Neural cell (in vitro differentiated cells): ENCODE data around the gene ARMH3. TPM values are rescaled to one million over a fixed set of nuclear protein-coding genes. Genes with fewer than 3 reads are reported as not detected.

ENCODE experiments used
- H2AFZ ChIP-seq: fragments of 200-600, 300-800 bp; sonication (generic), shearing (Covaris generic); 2 replicates; pipeline ENCODE4 v1.6.0; 2014; ENCODE audit warnings: low read depth, mild to moderate bottlenecking, antibody characterized with exemption, low read length, moderate library complexity
- H3F3A ChIP-seq: fragments of 200-600 bp; shearing (Covaris generic); 2 replicates; pipeline ENCODE4 v1.6.1; 2016; ENCODE audit warnings: mild to moderate bottlenecking, moderate library complexity, mixed read lengths, antibody characterized with exemption, low read length; ENCODE audit not compliant: insufficient read depth, poor library complexity, severe bottlenecking
- H3K27ac ChIP-seq: fragments of 200-600, 300-800 bp; sonication (generic), shearing (Covaris generic); 2 replicates; pipeline ENCODE4 v1.5.1; 2014; ENCODE audit warnings: mild to moderate bottlenecking, low read length, moderate library complexity
- H3K27me3 ChIP-seq: fragments of 300-800, 200-600 bp; sonication (generic), shearing (Covaris generic); 2 replicates; pipeline ENCODE4 v1.6.0; 2014; ENCODE audit warnings: mild to moderate bottlenecking, low read depth, low read length, moderate library complexity; ENCODE audit not compliant: insufficient read depth
- H3K36me3 ChIP-seq: fragments of 300-800, 200-600 bp; sonication (generic), shearing (Covaris generic); 2 replicates; pipeline ENCODE4 v1.5.1; 2014; ENCODE audit warnings: mild to moderate bottlenecking, antibody characterized with exemption, low read length, moderate library complexity; ENCODE audit not compliant: insufficient read depth
- H3K4me2 ChIP-seq: fragments of 300-800, 200-600 bp; sonication (generic), shearing (Covaris generic); 2 replicates; pipeline ENCODE4 v1.6.0; 2014; ENCODE audit warnings: mild to moderate bottlenecking, low read length
- H3K4me3 ChIP-seq: fragments of 300-800, 200-600 bp; sonication (generic), shearing (Covaris generic); 2 replicates; pipeline ENCODE4 v1.5.1; 2014; ENCODE audit warnings: mild to moderate bottlenecking, low read length, moderate library complexity
- H3K79me2 ChIP-seq: fragments of 200-600 bp; shearing (Covaris generic); replicated peaks from 2 replicates; pipeline ENCODE4 v1.6.0; 2014; ENCODE audit warnings: mild to moderate bottlenecking, low read length, moderate library complexity; ENCODE audit not compliant: insufficient read depth
- H3K9ac ChIP-seq: fragments of 300-800, 200-600 bp; sonication (generic), shearing (Covaris generic); 2 replicates; pipeline ENCODE4 v1.6.1; 2016; ENCODE audit warnings: mild to moderate bottlenecking, low read length, mixed read lengths
- H3K9me2 ChIP-seq: fragments of 200-600 bp; shearing (Covaris generic); 2 replicates; pipeline ENCODE4 v1.6.1; 2016; ENCODE audit warnings: mild to moderate bottlenecking, low read length, mixed read lengths; ENCODE audit not compliant: insufficient read depth
- H3K9me3 ChIP-seq: fragments of 200-600, 300-800 bp; sonication (generic), shearing (Covaris generic); 2 replicates; pipeline ENCODE4 v1.6.1; 2016; ENCODE audit warnings: mild to moderate bottlenecking, mixed run types, low read length, moderate library complexity, mixed read lengths
- H4K20me1 ChIP-seq: fragments of 200-600 bp; shearing (Covaris generic); 2 replicates; pipeline ENCODE4 v1.6.1; 2016; ENCODE audit warnings: mild to moderate bottlenecking, mixed run types; ENCODE audit not compliant: insufficient read depth
- CTCF ChIP-seq: fragments of 450-650 bp; IDR thresholded peaks from 2 replicates; pipeline ENCODE4 v1.5.1; 2014; ENCODE audit warnings: antibody characterized with exemption, mild to moderate bottlenecking, moderate library complexity; ENCODE audit not compliant: poor library complexity, severe bottlenecking
- EP300 ChIP-seq: fragments of 450-650 bp; conservative IDR thresholded peaks from 2 replicates; pipeline ENCODE4 v1.6.1; 2014; ENCODE audit warnings: antibody characterized with exemption, mild to moderate bottlenecking, moderate library complexity; ENCODE audit not compliant: poor library complexity, severe bottlenecking
- EZH2 ChIP-seq: fragments of 200-600, 300-800 bp; shearing (Covaris generic), sonication (generic); IDR thresholded peaks from 2 replicates; pipeline ENCODE4 v1.6.1; 2014; ENCODE audit warnings: antibody characterized with exemption, low read length, borderline replicate concordance, mild to moderate bottlenecking; ENCODE audit not compliant: insufficient read depth, poor library complexity, severe bottlenecking
- MXI1 ChIP-seq: fragments of 450-650 bp; conservative IDR thresholded peaks from 2 replicates; pipeline ENCODE4 v1.6.1; 2014; ENCODE audit warnings: antibody characterized with exemption, mild to moderate bottlenecking; ENCODE audit not compliant: poor library complexity, severe bottlenecking
- POLR2AphosphoS5 ChIP-seq: IDR thresholded peaks from 2 replicates; pipeline ENCODE4 v1.6.1; 2012
- RAD21 ChIP-seq: fragments of 450-650 bp; conservative IDR thresholded peaks from 2 replicates; pipeline ENCODE4 v1.6.1; 2014; ENCODE audit warnings: antibody characterized with exemption, mild to moderate bottlenecking, moderate library complexity
- SMC3 ChIP-seq: fragments of 450-650 bp; conservative IDR thresholded peaks from 2 replicates; pipeline ENCODE4 v1.6.1; 2014; ENCODE audit warnings: antibody characterized with exemption, mild to moderate bottlenecking, moderate library complexity; ENCODE audit not compliant: poor library complexity
- TAF1 ChIP-seq: IDR thresholded peaks from 2 replicates; pipeline ENCODE4 v1.6.1; 2012; ENCODE audit warnings: low read depth
- polyA plus RNA-seq: library from polyadenylated mRNA; depleted of rRNA; stranded (reverse); fragments of >200 nt; gene quantifications from 2 replicates; pipeline ENCODE4 v1.2.3, GENCODE V29; 2014
- TF ChIP-seq, protein P1 (sequence below): IDR thresholded peaks from 2 replicates; pipeline ENCODE4 v1.6.1; 2012; ENCODE audit warnings: borderline replicate concordance

The ARMH3 gene
- polyA plus RNA-seq, 1 donor from 2014 or later = 13.4 TPM

GRCh38 chr10:101893510-101894120, 162.4 kb downstream of the ARMH3 start:
- Histone ChIP-seq H3K9me2 (no peaks in the 10 kb centered on the region), H3K9ac (no peak overlapping the region), H3K27ac (no peak overlapping the region), H3K4me2 (no peak overlapping the region), H4K20me1 (no peaks in the 10 kb centered on the region), H3K9me3 (no peaks in the 10 kb centered on the region), H3K27me3 (no peaks in the 10 kb centered on the region), H3K79me2 (no peaks in the 10 kb centered on the region), H3K36me3 (no peaks in the 10 kb centered on the region), H2AFZ (no peak overlapping the region), H3F3A (peaks cover 6% of the 10 kb centered on the region), H3K4me3 (no peak overlapping the region)
- TF ChIP-seq TAF1 (no peak), EZH2 (no peak), EP300 (no peak), MXI1 (no peak), RAD21 (no peak), CTCF (no peak), POLR2AphosphoS5 (no peak), SMC3 (no peak)
- TF ChIP-seq, protein P1, sequence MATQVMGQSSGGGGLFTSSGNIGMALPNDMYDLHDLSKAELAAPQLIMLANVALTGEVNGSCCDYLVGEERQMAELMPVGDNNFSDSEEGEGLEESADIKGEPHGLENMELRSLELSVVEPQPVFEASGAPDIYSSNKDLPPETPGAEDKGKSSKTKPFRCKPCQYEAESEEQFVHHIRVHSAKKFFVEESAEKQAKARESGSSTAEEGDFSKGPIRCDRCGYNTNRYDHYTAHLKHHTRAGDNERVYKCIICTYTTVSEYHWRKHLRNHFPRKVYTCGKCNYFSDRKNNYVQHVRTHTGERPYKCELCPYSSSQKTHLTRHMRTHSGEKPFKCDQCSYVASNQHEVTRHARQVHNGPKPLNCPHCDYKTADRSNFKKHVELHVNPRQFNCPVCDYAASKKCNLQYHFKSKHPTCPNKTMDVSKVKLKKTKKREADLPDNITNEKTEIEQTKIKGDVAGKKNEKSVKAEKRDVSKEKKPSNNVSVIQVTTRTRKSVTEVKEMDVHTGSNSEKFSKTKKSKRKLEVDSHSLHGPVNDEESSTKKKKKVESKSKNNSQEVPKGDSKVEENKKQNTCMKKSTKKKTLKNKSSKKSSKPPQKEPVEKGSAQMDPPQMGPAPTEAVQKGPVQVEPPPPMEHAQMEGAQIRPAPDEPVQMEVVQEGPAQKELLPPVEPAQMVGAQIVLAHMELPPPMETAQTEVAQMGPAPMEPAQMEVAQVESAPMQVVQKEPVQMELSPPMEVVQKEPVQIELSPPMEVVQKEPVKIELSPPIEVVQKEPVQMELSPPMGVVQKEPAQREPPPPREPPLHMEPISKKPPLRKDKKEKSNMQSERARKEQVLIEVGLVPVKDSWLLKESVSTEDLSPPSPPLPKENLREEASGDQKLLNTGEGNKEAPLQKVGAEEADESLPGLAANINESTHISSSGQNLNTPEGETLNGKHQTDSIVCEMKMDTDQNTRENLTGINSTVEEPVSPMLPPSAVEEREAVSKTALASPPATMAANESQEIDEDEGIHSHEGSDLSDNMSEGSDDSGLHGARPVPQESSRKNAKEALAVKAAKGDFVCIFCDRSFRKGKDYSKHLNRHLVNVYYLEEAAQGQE = no peak

- H3K4me2 ChIP-seq = no peak overlapping the region
- no peaks in the 10 kb centered on the region for H4K20me1 ChIP-seq
- H3K36me3 ChIP-seq = no peaks in the 10 kb centered on the region
- TF ChIP-seq POLR2AphosphoS5 (no peak), EZH2 (no peak), EP300 (no peak), RAD21 (no peak), CTCF (no peak), SMC3 (no peak)
- TF ChIP-seq, protein P1 = no peak
- H3K9me3 ChIP-seq = no peaks in the 10 kb centered on the region
- H3K27me3 ChIP-seq = no peaks in the 10 kb centered on the region
- no peaks in the 10 kb centered on the region for H3K79me2 ChIP-seq
- no peak overlapping the region for H3K9ac ChIP-seq
- peaks cover 6% of the 10 kb centered on the region for H3F3A ChIP-seq
- H2AFZ ChIP-seq = no peak overlapping the region
- no peak overlapping the region for H3K27ac ChIP-seq
- no peaks in the 10 kb centered on the region for H3K9me2 ChIP-seq
- H3K4me3 ChIP-seq = no peak overlapping the region
Measured at GRCh38 chr10:101892782-101893391, 163.1 kb downstream of the ARMH3 start.
